ENCODE data around the gene CCSER1. TPM values are rescaled to one million over a fixed set of nuclear protein-coding genes. Genes with fewer than 3 reads are reported as not detected.

Gene CCSER1
- total and polyA plus RNA-seq, 4 donors: 0.18 to 2.3 (median 1.2) TPM

GRCh38 chr4:90970021-90970420 lies 842.8 kb downstream of the CCSER1 start:
- H3K9ac ChIP-seq (ENCODE audit: low read depth in 1 of 2, low read length in 2 of 2): no peak overlapping the region
- H3K4me3 ChIP-seq (ENCODE audit: low read depth in 1 of 3, low read length in 3 of 3): no peak overlapping the region
- peaks cover 0 to 2% (median 0%) of the 10 kb centered on the region in 4 donors for H3K27me3 ChIP-seq (ENCODE audit: control insufficient read depth in 4 of 4, insufficient read depth in 4 of 4, low read length in 3 of 4)
- 60% methylated on average over 2 of the region's 2 CpGs for WGBS
- no peaks in the 10 kb centered on the region for H3K4me1 ChIP-seq (ENCODE audit: control insufficient read depth in 4 of 4, insufficient read depth in 4 of 4, low read length in 3 of 4)
- TF ChIP-seq ZBTB33 (IDR thresholded peaks at IDR 0.05) (no peak), HNF4G (IDR thresholded peaks at IDR 0.05) (no peak), FOXA1 (IDR thresholded peaks at IDR 0.05) (no peak), FOXA2 (IDR thresholded peaks at IDR 0.05) (no peak), SP1 (IDR thresholded peaks at IDR 0.05) (no peak), RXRA (IDR thresholded peaks at IDR 0.05) (no peak), MAX (IDR thresholded peaks at IDR 0.05) (no peak), RAD21 (IDR thresholded peaks at IDR 0.05) (no peak), ATF3 (IDR thresholded peaks at IDR 0.05) (no peak), YY1 (IDR thresholded peaks at IDR 0.05) (no peak), REST (IDR thresholded peaks at IDR 0.05) (no peak), HNF4A (conservative IDR thresholded peaks at IDR 0.05) (no peak), GABPA (IDR thresholded peaks at IDR 0.05 in 1 of 2, conservative IDR thresholded peaks at IDR 0.05 in 1 of 2) (no peak), CTCF (IDR thresholded peaks at IDR 0.05; ENCODE audit: low read depth, low read length, missing input control) (no peak), TAF1 (conservative IDR thresholded peaks at IDR 0.05) (no peak)
- no peaks in the 10 kb centered on the region for H3K9me3 ChIP-seq (ENCODE audit: control insufficient read depth in 4 of 4, low read length in 3 of 4)
- no peak overlapping the region for H3K27ac ChIP-seq (ENCODE audit: low read depth in 1 of 2, low read length in 2 of 2)
- no peaks in the 10 kb centered on the region for H3K36me3 ChIP-seq (ENCODE audit: control insufficient read depth in 4 of 4, insufficient read depth in 3 of 4, low read depth in 1 of 4, low read length in 3 of 4)
- DNase-seq (ENCODE audit: low spot score): no peak

- no peaks in the 10 kb centered on the region for H3K36me3 ChIP-seq (ENCODE audit: control insufficient read depth in 4 of 4, insufficient read depth in 3 of 4, low read depth in 1 of 4, low read length in 3 of 4)
- 75% methylated on average over 3 of the region's 3 CpGs for WGBS
- no peaks in the 10 kb centered on the region for H3K4me1 ChIP-seq (ENCODE audit: control insufficient read depth in 4 of 4, insufficient read depth in 4 of 4, low read length in 3 of 4)
- H3K27me3 ChIP-seq (ENCODE audit: control insufficient read depth in 4 of 4, insufficient read depth in 4 of 4, low read length in 3 of 4): peaks cover 0 to 2% (median 0%) of the 10 kb centered on the region in 4 donors
- H3K27ac ChIP-seq (ENCODE audit: low read depth in 1 of 2, low read length in 2 of 2): no peak overlapping the region
- H3K9me3 ChIP-seq (ENCODE audit: control insufficient read depth in 4 of 4, low read length in 3 of 4): no peaks in the 10 kb centered on the region
- no peak for DNase-seq (ENCODE audit: low spot score)
- TF ChIP-seq SP1 (IDR thresholded peaks at IDR 0.05) (no peak), MAX (IDR thresholded peaks at IDR 0.05) (no peak), EGR1 (IDR thresholded peaks at IDR 0.05; ENCODE audit: low read depth in 2 of 2) (no peak), TAF1 (conservative IDR thresholded peaks at IDR 0.05) (no peak), RAD21 (IDR thresholded peaks at IDR 0.05) (no peak), HNF4A (conservative IDR thresholded peaks at IDR 0.05) (no peak), HNF4G (IDR thresholded peaks at IDR 0.05) (no peak)
- H3K4me3 ChIP-seq (ENCODE audit: low read depth in 1 of 3, low read length in 3 of 3): no peak overlapping the region
- no peak overlapping the region for H3K9ac ChIP-seq (ENCODE audit: low read depth in 1 of 2, low read length in 2 of 2)
Measured at GRCh38 chr4:90977726-90978125, 850.5 kb downstream of the CCSER1 start.

Measured in liver (tissue), 9 donors.